Retinal pigment epithelial cell (primary cell): Measurements from ENCODE around the gene KCNQ2.
"Not testable (repeated sequence)": the region's sequence is repeated elsewhere in the genome, so short reads cannot be mapped to it uniquely, and the experiment has no call there.

Experiments used
- DNase-seq: peaks from one replicate; pipeline ENCODE4 v3.0.0-alpha.2; 2010; ENCODE audit warnings: low read depth
- H3K4me3 ChIP-seq: 2 replicates; pipeline ENCODE4 v1.5.1; 2011; ENCODE audit warnings: mild to moderate bottlenecking, low read length, control low read depth, moderate library complexity
- CTCF ChIP-seq: conservative IDR thresholded peaks from 2 replicates; pipeline ENCODE4 v1.5.1; 2011; ENCODE audit warnings: low read depth, low read length, control low read depth, inconsistent platforms

KCNQ2 gene

DNA sequence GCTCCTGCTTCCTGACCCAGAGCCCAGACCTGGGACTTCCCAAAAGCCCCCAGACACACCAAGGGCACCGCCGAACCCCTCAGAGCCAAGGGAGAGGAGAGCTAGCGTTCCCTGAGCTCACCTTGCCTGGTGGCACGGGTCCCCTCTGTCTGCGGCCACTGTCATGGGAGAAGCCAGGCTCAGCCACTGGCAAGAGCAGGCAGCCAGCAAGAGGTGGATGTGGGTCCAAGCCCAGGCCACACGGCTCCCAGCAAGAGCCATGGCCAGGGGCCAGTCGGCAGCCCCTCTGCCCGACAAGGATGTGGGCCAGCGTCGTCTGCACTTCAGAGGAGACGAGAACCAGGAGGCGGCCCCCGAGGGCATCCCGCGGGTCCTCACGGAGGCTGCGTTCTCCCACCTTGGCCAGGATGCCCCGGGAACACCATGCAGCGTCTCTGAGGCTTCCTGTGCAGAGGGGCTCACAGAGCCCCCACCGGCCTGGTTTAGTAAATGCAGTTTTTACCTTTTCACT, 46.0 kb upstream of the KCNQ2 start:
- H3K4me3 ChIP-seq = no peak overlapping the region

DNA sequence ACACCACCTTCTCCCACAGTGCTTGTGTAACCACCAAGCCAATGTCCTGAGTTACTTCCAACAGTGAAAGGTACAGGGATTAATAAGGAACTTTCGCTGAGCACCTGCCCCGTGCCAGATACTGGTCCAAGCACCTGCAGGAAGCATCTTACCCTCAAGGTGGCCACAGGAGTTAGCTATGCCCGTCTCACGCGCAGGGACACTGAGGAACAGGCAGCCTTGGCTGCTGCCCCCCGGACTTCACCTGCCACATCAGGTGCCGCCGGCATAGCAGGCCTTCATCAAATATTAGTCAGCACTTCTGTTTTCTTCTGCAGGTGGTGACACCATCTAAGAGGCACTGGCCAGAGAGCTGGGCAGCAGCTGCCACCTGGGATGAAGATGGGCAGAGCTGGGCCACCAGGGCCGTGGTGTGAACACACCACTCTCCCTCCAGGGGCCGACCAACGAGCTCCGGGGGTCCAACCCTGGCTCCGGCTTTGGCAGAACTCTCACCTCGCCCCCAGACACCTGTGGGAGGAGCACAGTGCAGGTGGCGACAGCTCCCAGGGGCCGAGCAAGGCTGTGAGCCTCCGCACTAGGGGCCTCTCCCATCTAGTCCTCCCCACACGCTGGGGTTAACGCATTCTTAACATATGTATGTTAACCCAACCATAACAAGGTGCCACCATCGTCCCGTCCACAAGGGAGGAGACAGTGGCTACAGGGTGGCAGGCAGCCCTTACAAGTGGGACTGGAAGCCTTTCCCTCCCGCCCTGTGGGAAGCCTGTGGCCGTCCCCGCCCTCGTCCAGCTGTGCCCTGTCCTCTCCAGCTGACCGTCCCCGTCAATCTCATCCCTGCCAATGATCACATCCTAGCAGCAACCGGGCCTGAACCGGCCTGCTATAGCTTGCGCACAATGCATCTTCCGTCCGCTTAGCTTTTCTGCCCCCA, 45.2 kb upstream of the KCNQ2 start:
- no peak for DNase-seq
- no peak for TF ChIP-seq CTCF
- H3K4me3 ChIP-seq = no peak overlapping the region

More for the DNA sequence above, 46.0 kb upstream of the KCNQ2 start:
- TF ChIP-seq CTCF = peak; percentile 15
- DNase-seq = no peak

DNA sequence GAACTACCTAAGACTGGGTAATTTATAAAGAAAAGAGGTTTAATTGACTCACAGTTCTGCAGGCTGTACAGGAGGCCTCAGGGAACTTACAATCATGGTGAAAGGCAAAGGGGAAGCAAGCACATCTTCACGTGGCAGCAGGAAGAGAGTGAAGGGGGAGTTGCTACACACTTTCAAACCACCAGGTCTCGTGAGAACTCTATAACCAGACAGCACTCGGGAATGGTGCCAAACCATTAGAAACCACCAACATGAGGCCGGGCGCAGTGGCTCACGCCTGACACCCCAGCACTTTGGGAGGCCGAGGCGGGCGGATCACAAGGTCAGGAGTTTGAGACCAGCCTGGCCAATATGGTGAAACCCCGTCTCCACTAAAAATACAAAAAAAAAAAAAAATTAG, 42.1 kb upstream of the KCNQ2 start:
- DNase-seq, H3K4me3 ChIP-seq: not testable (repeated sequence)

DNA sequence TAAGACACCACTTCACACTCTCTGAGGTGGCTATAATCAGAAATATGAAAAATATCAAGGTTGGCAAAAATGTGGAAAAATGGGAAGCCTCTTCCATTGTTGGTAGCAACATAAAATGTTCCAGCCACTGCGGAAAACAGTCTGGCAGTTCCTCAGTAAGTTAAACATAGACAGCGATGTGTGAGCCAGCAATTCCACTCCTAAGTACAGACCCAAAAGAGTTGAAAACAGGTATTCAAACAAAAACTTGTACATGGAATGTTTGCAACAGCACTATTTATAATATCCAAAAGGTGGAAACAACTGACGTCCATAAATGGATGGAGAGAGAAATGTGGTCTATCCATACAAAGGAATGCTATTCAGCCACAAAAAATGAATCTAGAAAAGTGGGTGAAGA, 40.8 kb upstream of the KCNQ2 start:
- no peak for TF ChIP-seq CTCF
- no peak overlapping the region for H3K4me3 ChIP-seq
- DNase-seq = no peak

DNA sequence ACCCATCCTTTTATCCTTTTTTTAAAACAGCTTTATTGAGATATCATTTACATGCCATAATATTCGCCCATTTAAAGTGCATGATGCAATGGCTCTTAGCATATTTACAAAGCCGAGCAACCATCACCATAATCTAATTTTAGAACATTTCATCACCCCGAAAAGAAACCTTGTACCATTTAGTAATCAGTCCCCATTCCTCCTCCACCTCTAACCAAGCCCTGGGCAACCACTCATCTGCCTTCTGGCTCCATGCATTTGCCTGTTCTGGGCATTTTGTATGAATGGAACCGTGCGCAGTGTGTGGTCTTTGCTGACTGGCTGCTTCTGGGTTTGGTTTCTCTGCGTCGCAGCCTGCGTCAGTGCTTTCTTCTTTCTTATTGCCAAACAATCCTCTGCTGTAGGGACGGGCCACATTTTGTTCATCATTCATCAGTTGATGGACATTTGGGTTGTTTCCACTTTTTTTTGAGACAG, 36.7 kb upstream of the KCNQ2 start:
- no peak overlapping the region for H3K4me3 ChIP-seq
- DNase-seq = no peak
- TF ChIP-seq CTCF = no peak

- no peak for TF ChIP-seq CTCF
- no peak overlapping the region for H3K4me3 ChIP-seq
- no peak for DNase-seq
Observed at GRCh38 chr20:63508072-63508768, 35.8 kb upstream of the KCNQ2 start.

- DNase-seq = no peak
- no peak for TF ChIP-seq CTCF
Observed at GRCh38 chr20:63507083-63507743, 34.8 kb upstream of the KCNQ2 start.

More at GRCh38 chr20:63507083-63507743, 34.8 kb upstream of the KCNQ2 start:
- H3K4me3 ChIP-seq = no peak overlapping the region
